ENCODE results near the gene ZNF536. TPM values are rescaled to one million over a fixed set of nuclear protein-coding genes. Genes with fewer than 3 reads are reported as not detected.

Gene ZNF536
- total and polyA plus RNA-seq, 12 donors, result 0.22 to 10.7 (median 3.7) TPM

- WGBS, 2 donors, result 87 to 88% methylated on average over 9 of the region's 9 CpGs
- H3K27ac ChIP-seq, result no peak overlapping the region
Observed at GRCh38 chr19:30359936-30360335, 12.2 kb upstream of the ZNF536 start.

GRCh38 chr19:30360376-30361106 lies 11.6 kb upstream of the ZNF536 start:
- H3K27ac ChIP-seq, result no peak overlapping the region

More at GRCh38 chr19:30359936-30360335, 12.2 kb upstream of the ZNF536 start:
- no peaks in the 10 kb centered on the region for H3K9me3 ChIP-seq
- peaks cover 0 to 8% (median 0%) of the 10 kb centered on the region in 9 donors for H3K4me1 ChIP-seq
- no peak overlapping the region for H3K4me3 ChIP-seq
- no peak for TF ChIP-seq CTCF (IDR thresholded peaks at IDR 0.05)
- ATAC-seq (no peak), DNase-seq (no peak)
- intact Hi-C loops (cut with DNase I), result no loop called here
- peaks cover 0 to 18% (median 3%) of the 10 kb centered on the region in 7 donors for H3K27me3 ChIP-seq
- no peaks in the 10 kb centered on the region for H3K36me3 ChIP-seq

GRCh38 chr19:30361107-30361447 lies 11.1 kb upstream of the ZNF536 start:
- no peak for DNase-seq
- Histone ChIP-seq H3K9me3 (no peaks in the 10 kb centered on the region), H3K4me1 (peaks cover 0 to 8% (median 0%) of the 10 kb centered on the region in 9 donors), H3K27ac (no peak overlapping the region), H3K36me3 (no peaks in the 10 kb centered on the region), H3K4me3 (no peak overlapping the region), H3K27me3 (peaks cover 0 to 26% (median 3%) of the 10 kb centered on the region in 7 donors)
- 64 to 73% methylated on average over 4 of the region's 4 CpGs for WGBS, 2 donors
- ATAC-seq, result no peak
- no peak for TF ChIP-seq CTCF (IDR thresholded peaks at IDR 0.05)
- intact Hi-C loops (cut with DNase I), result no loop called here

More at GRCh38 chr19:30360376-30361106, 11.6 kb upstream of the ZNF536 start:
- Histone ChIP-seq H3K36me3 (no peaks in the 10 kb centered on the region), H3K4me1 (peaks cover 0 to 8% (median 0%) of the 10 kb centered on the region in 9 donors), H3K9me3 (no peaks in the 10 kb centered on the region), H3K4me3 (no peak overlapping the region), H3K27me3 (peaks cover 0 to 20% (median 3%) of the 10 kb centered on the region in 7 donors)
- ATAC-seq (peak in 1 of 8 donors; percentile 37), DNase-seq (no peak)
- WGBS, 2 donors, result 48 to 56% methylated on average over 18 of the region's 18 CpGs
- no peak for TF ChIP-seq CTCF (IDR thresholded peaks at IDR 0.05)
- intact Hi-C loops (cut with DNase I), result no loop called here

GRCh38 chr19:30361721-30362120 lies 10.5 kb upstream of the ZNF536 start:
- intact Hi-C loops (cut with DNase I), result no loop called here
- Histone ChIP-seq H3K4me3 (no peak overlapping the region), H3K27me3 (peaks cover 0 to 30% (median 4%) of the 10 kb centered on the region in 7 donors), H3K4me1 (peaks cover 0 to 8% (median 0%) of the 10 kb centered on the region in 9 donors), H3K36me3 (no peaks in the 10 kb centered on the region), H3K9me3 (no peaks in the 10 kb centered on the region), H3K27ac (no peak overlapping the region)
- 91% methylated on average over 13 of the region's 13 CpGs for WGBS, 2 donors
- DNase-seq (no peak), ATAC-seq (no peak)
- TF ChIP-seq CTCF (IDR thresholded peaks at IDR 0.05), result no peak
